SKM-1 treated with dmso at 0.1 percent for 144 hours (cell line): ENCODE measurements around the gene PRDM15.

Source experiments
- DNase-seq: peaks from one replicate; lab custom pipeline; 2025; ENCODE audit not compliant: unreplicated experiment; lab: John Stamatoyannopoulos, UW

Gene PRDM15

DNA sequence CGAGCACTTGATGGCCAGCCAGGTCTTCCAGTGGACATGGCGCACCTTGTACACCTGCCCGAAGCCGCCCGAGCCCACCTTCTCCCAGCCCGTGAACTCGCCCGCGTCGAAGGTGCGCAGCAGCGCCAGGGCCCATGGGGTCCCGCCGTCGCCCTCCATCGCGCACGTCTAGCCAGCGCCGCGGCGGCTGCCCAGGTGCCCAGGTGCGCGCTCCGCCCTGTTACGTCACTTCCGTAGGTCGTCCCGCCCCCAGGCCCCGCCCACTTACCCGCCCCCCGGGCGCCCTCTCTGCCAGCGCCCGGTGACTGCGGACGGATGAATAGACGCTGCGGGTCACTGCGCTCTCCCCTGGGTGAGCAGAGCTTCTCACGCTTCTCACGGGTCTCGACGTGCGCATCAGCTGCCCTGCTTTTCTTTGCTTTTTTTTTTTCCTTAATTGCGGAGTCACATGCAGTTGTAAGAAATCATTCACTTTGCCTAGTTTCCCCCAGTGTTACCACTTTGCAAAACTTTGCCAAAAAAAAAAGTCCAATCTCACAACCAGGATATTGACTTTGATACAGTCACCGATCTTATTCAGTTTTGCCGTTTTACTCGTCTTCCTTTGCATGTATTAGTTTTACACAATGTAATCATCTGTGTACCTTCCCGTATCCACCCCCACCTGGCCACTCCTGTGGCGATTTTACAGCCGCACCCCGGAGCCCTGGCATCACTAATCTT, 112.1 kb downstream of the PRDM15 start, which contains the start of gene RIPK4:
TSS of gene RIPK4 (minus strand) at position 170 of the 723 bp plus-strand sequence. CDS start at position 159, 11 bp downstream.
- no peak for DNase-seq

DNA sequence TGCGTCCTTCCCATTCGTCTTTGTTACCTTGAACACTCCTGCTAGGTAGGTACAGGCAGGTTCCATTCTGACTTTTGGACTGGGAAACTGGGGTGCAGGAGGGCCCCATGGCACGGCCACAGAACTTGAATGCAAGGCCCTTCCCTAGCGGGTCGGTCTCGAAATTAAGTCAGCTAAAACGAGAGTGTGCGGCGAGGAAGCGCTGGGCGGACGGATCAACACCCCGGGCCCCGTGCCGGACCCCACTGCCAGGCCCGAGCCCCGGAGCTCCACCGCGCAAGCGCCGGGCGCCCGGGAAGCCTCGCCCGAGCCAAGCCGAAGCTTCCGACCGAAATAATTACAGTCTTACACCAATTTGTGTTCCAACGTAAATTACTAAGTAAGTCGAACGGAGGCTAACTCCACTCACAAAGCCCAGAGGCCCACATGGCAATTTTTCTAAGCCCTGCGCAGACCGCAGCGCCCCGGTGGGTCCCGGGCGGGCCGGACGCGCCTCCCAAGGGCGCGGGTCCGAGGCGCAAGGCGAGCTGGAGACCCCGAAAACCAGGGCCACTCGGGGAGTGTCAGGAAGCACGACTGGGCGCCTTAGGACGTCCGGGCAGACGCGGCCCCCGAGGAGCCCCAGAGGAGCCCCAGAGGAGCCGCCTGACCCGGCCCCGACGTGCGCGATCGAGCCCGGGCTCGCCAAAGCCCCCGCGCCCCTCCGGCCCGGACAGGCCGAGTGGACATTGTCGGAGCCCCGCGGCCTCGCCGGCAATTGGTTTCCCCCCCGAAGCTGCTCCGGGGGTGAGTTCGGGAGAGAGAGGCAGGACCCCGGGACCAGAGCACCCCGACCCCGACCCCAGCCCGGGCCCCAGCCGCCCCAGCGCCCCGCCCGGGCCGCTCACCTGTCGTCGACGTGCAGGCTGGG, 112.9 kb downstream of the PRDM15 start:
- no peak for DNase-seq

DNA sequence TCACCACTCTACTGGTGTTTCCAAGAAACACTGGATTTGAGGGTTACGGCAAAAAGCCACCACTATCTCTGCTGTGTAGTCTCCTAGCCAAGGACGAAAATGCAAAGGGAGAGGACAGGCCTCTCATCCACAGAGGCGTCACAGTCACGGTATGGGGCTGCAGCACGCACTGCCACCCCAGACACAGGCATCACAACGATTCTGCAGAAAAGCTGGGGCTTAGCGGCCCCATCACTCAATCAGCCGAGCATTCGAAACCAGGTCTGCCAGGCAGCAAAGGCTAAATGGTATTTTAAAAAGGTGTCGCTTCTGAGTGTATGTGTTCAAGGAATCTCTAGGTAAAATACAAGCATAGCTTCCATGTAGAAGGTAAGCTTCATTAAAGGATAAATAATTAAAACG, 113.7 kb downstream of the PRDM15 start:
- no peak for DNase-seq

DNA sequence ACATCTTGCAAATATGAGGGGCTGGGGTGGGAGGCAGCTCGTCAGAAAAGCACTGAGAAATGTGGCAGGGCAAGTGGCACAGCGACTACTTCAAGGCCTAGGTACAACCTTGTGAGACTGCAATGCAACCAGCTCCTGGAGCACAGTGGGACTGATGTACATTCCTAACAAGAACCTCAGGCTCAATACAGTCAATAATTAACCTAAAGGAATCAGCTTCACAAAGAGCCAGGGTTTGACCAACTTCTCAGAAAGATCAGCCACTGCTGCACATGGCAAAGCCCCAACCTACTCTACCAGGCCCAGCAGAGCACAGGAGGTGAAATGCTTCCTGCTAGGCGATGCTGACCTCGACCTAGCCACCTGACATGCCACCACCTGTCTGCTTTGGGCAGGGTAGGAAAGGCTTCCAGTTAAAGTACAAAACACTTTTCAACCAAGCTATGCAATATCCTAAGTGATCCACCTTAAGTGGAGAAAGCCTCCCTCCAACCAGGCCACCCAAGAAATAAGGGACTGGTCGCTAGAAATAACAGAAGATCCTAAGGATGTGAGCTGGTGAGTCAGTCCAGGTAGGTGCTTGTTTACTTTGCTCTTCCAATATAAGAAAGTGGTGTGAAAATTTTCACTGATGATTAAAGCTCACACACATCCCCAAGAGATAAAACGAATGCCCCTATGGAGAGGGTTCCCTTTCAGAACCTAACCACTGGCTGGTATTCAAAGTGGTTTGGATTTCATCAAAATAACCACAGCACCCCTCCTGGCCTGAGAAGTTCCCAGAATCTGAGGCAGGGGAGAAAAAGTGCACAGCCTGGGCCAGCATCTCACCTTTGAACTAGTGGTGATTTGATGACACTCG, 114.4 kb downstream of the PRDM15 start:
- no peak for DNase-seq

DNA sequence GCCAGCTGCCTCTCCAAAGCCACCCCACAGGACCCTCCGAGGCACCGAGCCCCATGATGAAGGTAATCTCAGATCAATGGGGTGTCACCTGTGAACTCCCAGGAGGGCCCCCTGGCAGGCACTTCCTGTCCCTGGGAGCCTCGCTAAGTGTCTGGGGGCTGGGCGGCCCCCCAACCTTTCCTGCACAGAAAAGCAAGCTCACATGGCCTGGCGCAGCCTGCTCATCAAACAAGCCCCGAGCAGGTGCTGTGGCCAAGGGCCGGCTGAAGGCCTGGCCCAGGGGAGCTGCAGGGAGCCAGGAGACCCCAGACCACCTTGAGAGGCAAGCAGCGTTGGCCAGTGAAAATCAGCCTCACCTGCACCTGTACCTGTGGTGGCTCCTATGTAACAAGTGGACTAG, 115.1 kb downstream of the PRDM15 start:
- no peak for DNase-seq

DNA sequence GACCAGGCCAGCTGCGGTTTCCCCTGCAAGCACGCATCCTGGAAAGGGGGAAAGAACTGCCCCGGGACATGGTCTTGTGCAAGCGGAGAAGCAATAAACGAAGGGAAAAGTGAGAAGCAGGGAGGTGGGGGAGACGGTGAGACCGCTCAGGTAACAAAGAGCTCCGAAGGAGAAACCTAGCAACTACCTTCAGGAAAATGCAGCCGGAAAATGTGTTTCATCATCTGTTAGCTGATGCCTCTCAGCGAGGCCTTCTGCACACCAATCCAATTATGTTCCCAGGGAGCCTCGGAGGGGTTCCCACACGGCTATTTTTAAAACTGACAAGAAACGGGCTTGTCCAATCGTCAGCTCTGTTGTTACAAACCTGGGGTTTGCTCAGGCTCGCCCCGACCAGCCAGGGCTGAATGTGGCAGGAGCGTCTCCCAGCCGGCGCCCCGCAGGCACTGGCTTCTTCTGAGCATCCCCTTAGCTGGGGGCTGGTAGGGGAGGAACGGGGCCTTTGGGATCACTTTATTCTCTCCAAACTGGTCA, 115.7 kb downstream of the PRDM15 start:
- no peak for DNase-seq

DNA sequence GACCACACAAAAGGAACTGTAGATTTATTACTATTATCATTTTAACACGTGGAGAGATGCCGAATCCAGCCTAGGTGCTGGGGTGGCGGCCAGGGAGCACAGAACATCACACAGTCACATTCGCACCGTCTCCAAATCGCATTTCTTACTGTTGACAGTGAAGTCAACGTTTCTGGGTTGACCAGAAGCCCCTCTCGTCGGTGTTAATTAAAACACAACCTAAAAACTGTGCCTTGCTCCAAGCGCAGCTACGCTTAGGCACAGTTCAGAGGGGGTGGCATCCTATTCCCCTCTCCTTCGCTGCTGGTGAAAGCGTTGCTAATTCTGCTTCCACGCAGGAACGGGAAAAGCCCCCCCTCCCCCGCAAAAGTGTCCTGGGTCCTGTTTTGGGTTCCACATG, 116.4 kb downstream of the PRDM15 start:
- DNase-seq: no peak

DNA sequence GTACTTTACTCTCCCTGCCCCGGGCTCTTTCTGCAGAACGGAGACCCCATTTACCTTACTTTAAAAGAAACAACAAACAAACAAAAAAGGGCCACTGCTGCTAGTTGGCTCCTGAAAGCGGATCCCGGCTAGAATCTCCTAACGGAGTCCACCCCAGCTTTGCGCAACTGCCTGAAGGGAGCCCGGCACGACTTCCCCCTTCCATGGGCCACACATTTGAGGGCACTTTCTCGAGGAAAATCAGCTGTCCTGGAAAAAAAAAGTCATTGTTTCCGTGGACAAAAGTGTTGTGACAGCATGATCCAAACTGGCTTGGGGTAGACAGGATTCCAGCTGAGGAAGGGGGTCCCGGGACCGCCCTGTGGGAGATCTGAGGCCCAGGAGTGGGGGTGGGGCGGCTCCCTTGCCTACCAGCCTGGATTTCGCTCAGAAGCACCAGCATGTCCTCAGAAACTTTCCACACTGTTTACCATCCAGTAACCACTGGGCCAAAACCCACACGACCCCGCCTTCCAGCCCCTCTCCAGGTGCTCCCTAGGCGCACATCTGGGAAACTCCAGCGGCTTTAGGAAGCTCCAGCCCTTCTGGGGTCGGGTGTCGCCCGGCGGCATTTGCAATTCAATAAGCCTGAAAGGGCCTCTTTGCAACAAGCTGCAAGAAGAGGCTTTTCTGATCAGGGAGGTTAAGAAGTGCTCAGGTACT, 117.1 kb downstream of the PRDM15 start:
- DNase-seq: no peak

DNA sequence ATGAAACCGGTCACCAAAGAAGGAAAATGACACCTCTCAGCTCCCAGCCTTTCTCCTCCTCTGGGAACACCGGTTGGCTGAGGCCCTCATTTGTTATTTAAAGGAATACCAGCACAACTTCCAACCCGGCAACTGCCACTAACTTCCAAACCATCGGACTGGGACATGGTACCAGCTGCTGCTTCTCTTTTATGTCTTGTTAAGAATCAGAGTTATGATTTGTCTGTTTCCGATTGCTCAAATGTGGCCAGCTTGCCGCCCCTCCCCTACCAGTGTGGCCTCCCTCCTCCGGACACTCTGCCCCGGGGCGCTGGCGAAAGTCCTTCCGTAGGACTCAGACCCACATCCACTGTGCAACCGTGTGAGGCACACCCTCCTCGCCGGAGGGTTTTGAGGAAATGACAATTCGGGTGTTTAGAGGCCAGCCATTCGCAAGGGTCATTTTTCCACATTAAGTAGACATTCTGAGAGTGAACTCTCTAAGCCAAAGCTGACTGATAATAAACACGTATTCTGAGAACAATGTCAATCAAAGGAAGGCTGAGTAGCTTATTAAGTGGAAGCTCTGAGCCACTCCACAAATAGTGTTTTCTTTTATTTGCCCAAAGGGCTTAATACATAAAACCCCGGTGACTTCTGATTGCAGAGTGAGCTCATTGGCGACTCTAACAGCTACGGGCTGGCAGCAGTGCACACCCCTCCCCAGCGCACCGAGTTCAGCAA, 117.8 kb downstream of the PRDM15 start:
- peak; percentile 51 for DNase-seq

DNA sequence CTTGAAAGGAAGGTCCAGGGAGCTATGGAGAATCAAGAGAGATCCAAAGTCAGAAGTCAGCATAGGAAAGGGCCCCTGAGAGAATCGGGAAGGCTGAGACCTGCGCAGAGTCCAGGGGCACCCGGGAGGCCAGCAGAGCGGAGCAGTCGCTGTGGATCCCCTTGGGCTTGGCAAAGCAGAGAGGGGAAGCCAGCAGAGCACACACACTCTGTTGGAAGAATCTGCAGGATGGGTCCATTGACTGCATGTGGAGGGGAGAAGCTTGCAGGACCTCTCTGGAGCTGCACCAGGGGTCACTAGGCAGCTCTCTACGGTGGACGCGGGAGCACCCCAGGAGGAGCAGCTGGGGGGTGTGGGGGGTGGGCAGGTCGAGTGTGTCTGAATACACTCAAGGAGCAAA, 118.7 kb downstream of the PRDM15 start:
- DNase-seq: no peak

DNA sequence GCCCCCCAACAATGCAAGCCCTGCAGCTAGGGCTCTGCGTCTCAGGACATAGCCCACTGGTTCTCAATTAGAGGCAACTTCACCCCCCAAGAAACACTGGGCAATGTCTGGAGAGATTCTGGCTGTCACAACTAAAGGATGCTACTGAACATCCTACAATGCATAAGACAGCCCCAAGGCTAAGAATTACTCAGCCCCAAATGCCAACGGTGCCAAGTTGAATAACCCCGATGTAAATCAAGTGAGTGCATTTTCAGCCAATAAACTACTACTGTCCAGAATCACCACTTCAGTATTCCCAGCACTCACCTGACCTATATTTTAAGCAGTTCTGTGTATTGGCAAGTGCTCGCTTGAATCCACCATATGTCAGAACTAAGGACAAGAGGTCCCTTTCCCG, 119.2 kb downstream of the PRDM15 start:
- no peak for DNase-seq

DNA sequence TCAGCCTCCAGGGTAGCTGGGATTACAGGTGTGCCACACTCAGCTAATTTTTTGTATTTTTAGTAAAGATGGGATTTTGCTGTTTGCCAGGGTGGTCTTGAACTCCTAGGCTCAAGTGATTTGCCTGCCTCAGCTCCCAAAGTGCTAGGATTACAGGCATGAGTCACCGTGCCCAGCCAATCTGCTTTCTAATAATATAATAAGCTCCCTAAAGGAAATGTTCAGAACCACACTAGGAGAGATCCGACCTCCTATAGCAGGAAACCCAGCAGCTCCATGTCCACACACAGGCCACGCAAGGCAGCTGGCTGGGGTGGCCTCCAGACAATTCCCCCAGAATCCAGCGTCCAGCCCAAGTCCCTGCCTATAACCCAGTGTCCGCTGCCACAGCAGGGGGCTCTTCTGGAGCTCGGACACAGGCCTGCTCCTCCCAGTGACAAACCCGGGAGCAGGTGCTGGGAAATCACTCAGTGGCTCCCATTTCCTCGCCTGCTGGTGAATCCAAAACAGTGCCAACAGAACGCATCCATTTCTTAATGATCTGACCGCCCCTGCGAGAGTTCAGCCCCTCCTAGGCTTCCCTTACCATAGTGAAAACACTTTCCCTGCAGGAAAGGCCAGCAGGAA, 119.8 kb downstream of the PRDM15 start:
- DNase-seq: no peak

DNA sequence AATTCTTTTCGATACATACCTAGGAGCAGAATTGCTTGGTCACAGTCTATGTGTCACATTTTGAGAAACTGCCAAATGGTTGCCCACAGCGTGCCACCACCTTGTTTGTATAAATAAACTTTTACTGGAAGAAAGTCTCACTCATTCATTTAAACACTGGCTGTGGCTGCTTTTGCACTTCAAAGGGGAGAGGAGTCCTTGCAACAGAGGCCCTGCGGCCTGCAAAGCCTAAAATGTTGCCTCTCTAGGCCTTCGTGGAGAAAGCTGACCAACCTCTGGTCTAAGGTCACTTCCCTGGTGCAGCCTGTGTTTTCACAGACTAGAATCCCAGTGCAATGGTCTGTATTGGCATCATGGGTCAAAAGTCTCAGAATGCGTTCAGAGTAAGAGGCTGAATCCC, 120.6 kb downstream of the PRDM15 start:
- DNase-seq: no peak

DNA sequence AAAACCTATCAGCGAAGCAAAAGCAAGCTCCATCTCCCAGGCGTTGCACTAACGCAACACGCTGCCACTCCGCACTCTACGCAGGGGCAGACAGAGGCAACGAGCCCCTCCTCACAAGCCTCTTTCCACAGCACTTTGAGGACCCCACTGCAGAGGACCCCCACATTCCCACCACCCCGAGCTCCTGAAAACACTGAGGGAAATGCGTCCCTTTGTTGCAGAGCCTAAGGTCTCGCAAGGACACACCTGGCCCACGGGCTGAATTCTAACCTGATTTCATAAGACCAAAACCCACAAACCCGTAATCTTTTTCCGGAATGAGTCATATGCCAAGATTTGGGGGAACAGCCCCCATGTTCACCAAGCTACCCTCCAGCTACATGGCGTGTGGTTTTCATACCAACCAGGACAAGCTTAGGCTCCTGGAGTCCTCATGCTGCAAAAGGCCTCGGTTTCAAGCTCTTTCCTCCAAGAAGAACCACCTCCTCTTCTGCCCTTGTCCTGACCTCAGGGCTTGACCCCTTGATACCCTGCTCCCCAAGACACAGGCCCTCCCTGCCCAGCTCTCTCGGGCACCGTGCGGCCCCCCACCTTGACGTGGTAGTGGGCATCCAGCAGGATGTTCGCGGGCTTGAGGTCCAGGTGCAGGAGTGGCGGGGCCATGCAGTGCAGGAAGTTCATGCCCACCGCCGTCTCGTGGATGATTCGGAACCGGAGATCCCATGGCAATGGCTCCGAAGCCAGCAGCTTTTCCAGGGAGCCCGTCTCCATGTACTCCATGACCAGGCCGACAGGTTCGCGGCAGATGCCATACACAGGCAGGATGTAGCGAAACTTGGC, 123.0 kb downstream of the PRDM15 start:
- DNase-seq: no peak

DNA sequence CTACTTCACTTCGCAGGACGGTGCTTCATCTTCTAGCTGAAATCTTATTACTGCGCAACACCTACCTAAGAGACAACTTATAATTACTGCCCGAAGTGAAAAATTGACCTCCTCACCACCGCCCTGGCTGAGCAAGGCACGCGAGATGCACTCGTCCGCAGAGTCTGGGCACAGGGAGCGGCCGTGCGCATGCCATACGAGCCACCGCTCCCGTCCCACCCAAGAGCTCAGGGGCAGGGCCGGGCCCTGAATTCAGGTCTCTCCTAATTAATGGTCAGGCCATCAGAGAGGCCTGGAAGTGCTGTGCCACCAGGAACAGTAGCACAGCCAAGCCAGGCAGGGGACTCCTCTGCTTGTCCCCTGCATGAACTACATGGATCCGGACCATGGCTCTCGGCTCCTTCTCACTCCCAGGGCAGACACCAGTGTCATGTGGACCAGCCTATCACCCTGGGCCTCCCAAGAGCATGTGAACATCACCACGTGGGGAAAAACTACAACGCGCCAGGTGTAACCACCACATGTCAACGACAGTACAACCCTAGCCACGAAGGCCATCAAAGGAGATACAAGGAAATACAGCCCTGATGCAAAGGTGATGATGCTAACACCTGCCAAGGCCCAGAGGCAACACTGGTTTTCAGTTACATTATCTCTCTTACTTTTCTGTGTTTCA, 123.7 kb downstream of the PRDM15 start:
- no peak for DNase-seq

DNA sequence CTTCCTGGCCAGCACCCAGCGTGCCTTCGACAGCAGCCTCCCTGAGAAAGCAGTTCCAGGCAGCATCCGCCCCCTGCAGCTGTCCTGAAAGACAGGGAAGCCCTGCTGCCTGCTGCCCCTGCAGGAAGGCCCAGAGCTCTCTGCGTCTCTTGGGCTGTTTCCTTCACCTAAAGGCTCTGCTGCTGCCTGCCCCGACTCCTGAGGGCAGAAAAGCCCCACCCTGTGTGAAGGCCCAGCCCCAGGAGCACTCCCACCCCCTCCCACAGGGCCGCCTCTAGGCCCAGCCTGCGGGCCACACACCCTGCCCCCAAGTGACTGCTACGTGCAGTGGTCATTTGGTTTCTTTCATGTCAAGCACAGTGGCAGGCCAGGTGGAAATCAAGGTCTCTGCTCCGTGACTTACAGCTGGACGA, 124.7 kb downstream of the PRDM15 start:
- no peak for DNase-seq

DNA sequence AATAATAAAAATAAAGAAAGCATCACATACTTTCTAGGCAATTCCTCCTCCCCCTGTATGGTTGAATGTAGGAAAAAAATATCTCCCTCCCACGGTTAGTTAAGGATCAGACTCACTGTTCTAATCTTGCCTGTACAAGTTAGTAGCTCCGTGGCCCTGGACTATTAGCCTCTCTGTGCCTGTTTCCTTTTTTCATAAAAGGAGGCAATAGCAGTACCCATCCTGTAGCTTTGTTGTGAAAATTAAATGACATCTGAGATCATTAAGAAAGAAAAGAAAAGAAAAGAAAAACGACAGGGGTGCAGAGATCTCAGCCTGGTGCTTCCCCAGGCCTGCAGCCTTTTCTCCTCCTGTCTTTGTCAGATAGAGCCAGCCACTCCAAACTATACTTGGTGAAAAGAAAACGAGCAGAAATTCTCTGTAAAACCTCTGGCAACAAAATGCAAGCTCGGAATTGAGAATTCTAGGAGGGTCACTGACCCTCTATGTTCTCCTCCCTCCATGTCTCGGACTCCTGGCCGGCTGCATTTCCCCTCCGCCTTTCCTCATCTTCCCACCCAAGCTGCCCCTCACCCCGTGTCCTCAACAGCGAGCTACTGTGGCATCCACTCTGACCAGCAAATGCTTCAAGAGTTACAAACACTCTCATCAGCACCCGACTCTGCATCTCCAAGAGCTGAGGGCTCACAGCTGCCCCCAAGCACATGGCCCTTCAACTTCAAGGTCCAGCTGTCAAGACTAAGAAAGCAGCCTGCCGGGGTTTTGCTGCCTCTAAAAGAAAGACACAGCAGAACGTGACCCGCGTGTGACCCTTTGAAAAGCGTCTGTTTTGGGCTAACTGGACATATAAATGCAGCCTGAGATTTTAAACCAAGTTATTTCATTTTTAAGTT, 125.9 kb downstream of the PRDM15 start:
- DNase-seq: no peak
